Endothelial cell of umbilical vein (primary cell): ENCODE measurements around the gene FERMT2. TPM values are rescaled to one million over a fixed set of nuclear protein-coding genes. Genes with fewer than 3 reads are reported as not detected.

ENCODE experiments used
- BruUV-seq: library from RNA; stranded (reverse); fragments of 400-500 nt; replicated peaks from 2 replicates; lab custom pipeline; 2021; lab: Mats Ljungman, UMichigan
- CTCF ChIA-PET: fragments of 300-600, 350-600 bp; sonication (Branson Sonifier 250); formaldehyde crosslinking; loops from one replicate; lab custom pipeline; 2021; ENCODE audit warnings: antibody characterized with exemption, inconsistent platforms; lab: Charles Lee
- POLR2A ChIA-PET: fragments of 300-600, 350-600 bp; sonication (Branson Sonifier 250); formaldehyde crosslinking; loops from one replicate; lab custom pipeline; 2021; ENCODE audit warnings: antibody characterized with exemption, inconsistent platforms; lab: Charles Lee
- DNase-seq: peaks from one replicate; pipeline ENCODE4 v3.0.0-alpha.2; 2011; ENCODE audit warnings: low read depth, low spot score
- FAIRE-seq: peaks from 2 replicates; lab custom pipeline; 2011; peaks lifted over from hg19 to GRCh38; lab: Jason Lieb, UNC
- H2AFZ ChIP-seq: 2 replicates; pipeline ENCODE4 v1.6.0; 2012; ENCODE audit warnings: low read depth, low read length, control low read depth, inconsistent platforms
- H3K27ac ChIP-seq: 2 replicates; pipeline ENCODE4 v1.5.1; 2011; ENCODE audit warnings: low read depth, mild to moderate bottlenecking, control low read depth, low read length, moderate library complexity; ENCODE audit not compliant: insufficient read depth
- H3K27me3 ChIP-seq, 2 experiments: 2 replicates each; pipeline versions ENCODE4 v1.6.0 to v1.6.1; 2011; ENCODE audit warnings: low read length in 2 of 2, mixed read lengths in 1 of 2; ENCODE audit not compliant: control insufficient read depth in 2 of 2, insufficient read depth in 2 of 2
- H3K36me3 ChIP-seq, 2 experiments: 2 replicates in 1 of 2; 3 replicates in 1 of 2; pipeline ENCODE4 v1.5.1; 2011; ENCODE audit warnings: low read length in 2 of 2, mild to moderate bottlenecking in 1 of 2, moderate library complexity in 1 of 2; ENCODE audit not compliant: control insufficient read depth in 2 of 2, insufficient read depth in 2 of 2; ENCODE audit errors: extremely low read depth in 1 of 2
- H3K4me1 ChIP-seq: 3 replicates; pipeline ENCODE4 v1.5.1; 2011; ENCODE audit warnings: mild to moderate bottlenecking, low read length; ENCODE audit not compliant: control insufficient read depth, insufficient read depth; ENCODE audit errors: extremely low read depth
- H3K4me2 ChIP-seq: 2 replicates; pipeline ENCODE4 v1.6.1; 2011; ENCODE audit warnings: low read length, control low read depth, mixed read lengths; ENCODE audit not compliant: insufficient read depth
- H3K4me3 ChIP-seq, 3 experiments: fragments of 200-600 bp in 1 of 3; sonication (generic), shearing (Covaris generic) in 1 of 3; replicated peaks in 1 of 3; 2 replicates each; pipeline ENCODE4 v1.5.1; 2011 to 2016; ENCODE audit warnings: control low read depth in 3 of 3, low read length in 3 of 3, mild to moderate bottlenecking in 2 of 3, inconsistent platforms in 1 of 3, low read depth in 1 of 3, moderate library complexity in 1 of 3; ENCODE audit not compliant: insufficient read depth in 1 of 3
- H3K79me2 ChIP-seq: 2 replicates; pipeline ENCODE4 v1.6.0; 2012; ENCODE audit warnings: low read length, inconsistent platforms; ENCODE audit not compliant: control insufficient read depth, insufficient read depth
- H3K9ac ChIP-seq: replicated peaks from 2 replicates; pipeline ENCODE3; 2011; ENCODE audit warnings: low read length, control low read depth; ENCODE audit not compliant: insufficient read depth; ENCODE audit errors: extremely low read depth
- H3K9me1 ChIP-seq: replicated peaks from 3 replicates; pipeline ENCODE4 v1.6.0; 2011; ENCODE audit warnings: mild to moderate bottlenecking, low read length; ENCODE audit not compliant: control insufficient read depth, insufficient read depth; ENCODE audit errors: extremely low read depth
- H3K9me3 ChIP-seq: replicated peaks from 2 replicates; pipeline ENCODE4 v1.5.1; 2012; ENCODE audit warnings: low read length, inconsistent platforms; ENCODE audit not compliant: control insufficient read depth, insufficient read depth
- H4K20me1 ChIP-seq: replicated peaks from 2 replicates; pipeline ENCODE3; 2011; ENCODE audit warnings: mild to moderate bottlenecking, low read length; ENCODE audit not compliant: control insufficient read depth, insufficient read depth; ENCODE audit errors: extremely low read depth
- CTCF ChIP-seq, 2 donors: IDR thresholded peaks; 1 replicate in 1 of 2; 2 replicates in 1 of 2; pipeline ENCODE4 v1.5.1; 2011; ENCODE audit warnings: low read length in 2 of 2, mild to moderate bottlenecking in 2 of 2, moderate library complexity in 2 of 2, control low read depth in 1 of 2, inconsistent platforms in 1 of 2, low read depth in 1 of 2; ENCODE audit not compliant: insufficient read depth in 1 of 2; ENCODE audit errors: extremely low read depth in 1 of 2
- EZH2 ChIP-seq: IDR thresholded peaks from 2 replicates; pipeline ENCODE4 v1.6.1; 2012; ENCODE audit warnings: borderline replicate concordance, low read depth, mild to moderate bottlenecking, moderate library complexity, low read length, inconsistent platforms; ENCODE audit not compliant: severe bottlenecking
- FOS ChIP-seq: IDR thresholded peaks from 2 replicates; pipeline ENCODE4 v1.6.1; 2011; ENCODE audit warnings: mild to moderate bottlenecking, low read length, moderate library complexity, borderline replicate concordance; ENCODE audit not compliant: insufficient read depth
- GATA2 ChIP-seq: IDR thresholded peaks from 2 replicates; pipeline ENCODE4 v1.7.0; 2011; ENCODE audit warnings: low read depth, mild to moderate bottlenecking, moderate library complexity, mixed read lengths, low read length; ENCODE audit not compliant: insufficient read length, insufficient read depth
- JUN ChIP-seq: IDR thresholded peaks from 2 replicates; pipeline ENCODE4 v1.6.1; 2011; ENCODE audit warnings: borderline replicate concordance, low read depth; ENCODE audit not compliant: insufficient read length, insufficient read depth
- MAX ChIP-seq: IDR thresholded peaks from 2 replicates; pipeline ENCODE4 v1.6.1; 2011; ENCODE audit not compliant: insufficient read depth, insufficient read length
- MYC ChIP-seq: IDR thresholded peaks from one replicate; pipeline ENCODE4 v1.6.1; 2011; ENCODE audit warnings: mild to moderate bottlenecking, low read depth, low read length
- POLR2A ChIP-seq: IDR thresholded peaks from 2 replicates; pipeline ENCODE4 v1.6.1; 2012; ENCODE audit warnings: low read depth, mild to moderate bottlenecking, control low read depth, low read length
- dilution Hi-C: fragments of 300-500 bp; cut with MboI; formaldehyde crosslinking; loops from one replicate; pipeline ENCODE4 v1.15.0; 2019; ENCODE audit warnings: low sequenced_read_pairs; ENCODE audit not compliant: extremely low pct_ligation_motif_present
- intact Hi-C: fragments of 100-400 bp; cut with micrococcal nuclease; formaldehyde crosslinking; loops from one replicate; pipeline ENCODE4 v1.10.0; 2022
- polyA plus RNA-seq, 4 experiments: library from polyadenylated mRNA; depleted of rRNA in 3 of 4; stranded (reverse) in 3 of 4; unstranded in 1 of 4; fragments of >200 nt; gene quantifications; 2 replicates each; pipeline versions ENCODE4 v1.2.1 to v1.2.3, GENCODE V29; 2011 to 2012; ENCODE audit warnings: missing spikeins in 1 of 4
- total RNA-seq: library from RNA; stranded (reverse); gene quantifications from 2 replicates; pipeline ENCODE4 v1.2.3, GENCODE V29; 2021

FERMT2 gene
- total and polyA plus RNA-seq, 2 donors (not counting 3 experiments of a cell fraction or from before 2014, with no cell fraction given), result 58.7 to 108 TPM

GRCh38 chr14:52911904-52912303, 38.9 kb downstream of the FERMT2 start:
- TF ChIP-seq CTCF (IDR thresholded peaks at IDR 0.05; ENCODE audit: extremely low read depth in 1 of 2, insufficient read depth in 1 of 2, low read depth in 1 of 2, low read length in 2 of 2) (no peak), MAX (no peak), GATA2 (no peak)
- intact Hi-C loops, result no loop called here
- H3K9me3 ChIP-seq, result no peaks in the 10 kb centered on the region
- no peaks in the 10 kb centered on the region for H4K20me1 ChIP-seq
- H2AFZ ChIP-seq, result no peak overlapping the region
- H3K9ac ChIP-seq, result no peak overlapping the region
- DNase-seq, result no peak
- H3K9me1 ChIP-seq, result no peaks in the 10 kb centered on the region
- H3K27ac ChIP-seq, result no peak overlapping the region
- dilution Hi-C loops, result no loop called here
- POLR2A ChIA-PET, result interaction anchor here (0.6 kb wide), 2 partner anchors 11 to 32 kb away, joined by 3 read pairs; no protein-coding TSS in a partner anchor
- H3K27me3 ChIP-seq, result no peaks in the 10 kb centered on the region
- CTCF ChIA-PET, result no interaction called here
- peaks cover 80% of the 10 kb centered on the region for H3K79me2 ChIP-seq
- H3K4me1 ChIP-seq, result peaks cover 11% of the 10 kb centered on the region
- no peak overlapping the region for H3K4me3 ChIP-seq
- H3K36me3 ChIP-seq, result no peaks in the 10 kb centered on the region
- no peak overlapping the region for H3K4me2 ChIP-seq
- BruUV-seq, result no TSS peak
- no peak for FAIRE-seq

GRCh38 chr14:52910572-52910971, 40.3 kb downstream of the FERMT2 start:
- Histone ChIP-seq H3K36me3 (no peaks in the 10 kb centered on the region), H4K20me1 (no peaks in the 10 kb centered on the region), H3K27me3 (no peaks in the 10 kb centered on the region), H3K9me3 (no peaks in the 10 kb centered on the region), H3K79me2 (peaks cover 75% of the 10 kb centered on the region), H3K4me3 (no peak overlapping the region), H3K27ac (no peak overlapping the region), H3K9ac (no peak overlapping the region), H3K4me2 (no peak overlapping the region), H3K4me1 (peaks cover 24% of the 10 kb centered on the region), H2AFZ (no peak overlapping the region), H3K9me1 (no peaks in the 10 kb centered on the region)
- FAIRE-seq (no peak), DNase-seq (no peak)
- CTCF ChIA-PET, result interaction anchor here (1.2 to 1.3 kb wide), 3 partner anchors 14 to 86 kb away, joined by 3 read pairs; no protein-coding TSS in a partner anchor
- intact Hi-C loops, result no loop called here
- POLR2A ChIA-PET, result no interaction called here
- no TSS peak for BruUV-seq
- dilution Hi-C loops, result no loop called here
- no peak for TF ChIP-seq EZH2
- no peak for TF ChIP-seq CTCF (IDR thresholded peaks at IDR 0.05; ENCODE audit: extremely low read depth in 1 of 2, insufficient read depth in 1 of 2, low read depth in 1 of 2, low read length in 2 of 2)
- no peak for TF ChIP-seq MYC
- no peak for TF ChIP-seq JUN
- no peak for TF ChIP-seq GATA2
- TF ChIP-seq POLR2A, result no peak
- no peak for TF ChIP-seq FOS
